Muscle layer of colon (tissue), 2 donors: ENCODE measurements around the gene KAT2B.

Experiments
- H3K27ac ChIP-seq: one replicate; pipeline ENCODE4 v1.7.0; 2013; ENCODE audit warnings: low read depth, mild to moderate bottlenecking, low read length, moderate library complexity
- H3K27me3 ChIP-seq, 2 donors: one replicate each; pipeline ENCODE4 v1.7.0; 2013; ENCODE audit warnings: low read length in 2 of 2, mild to moderate bottlenecking in 2 of 2; ENCODE audit not compliant: insufficient read depth in 2 of 2, control insufficient read depth in 1 of 2
- H3K36me3 ChIP-seq: one replicate; pipeline ENCODE4 v1.7.0; 2013; ENCODE audit warnings: mild to moderate bottlenecking, low read length; ENCODE audit not compliant: insufficient read depth
- H3K4me1 ChIP-seq: one replicate; pipeline ENCODE4 v1.7.0; 2013; ENCODE audit warnings: mild to moderate bottlenecking, low read length; ENCODE audit not compliant: insufficient read depth
- H3K4me3 ChIP-seq, 2 donors: one replicate each; pipeline ENCODE4 v1.7.0; 2013; ENCODE audit warnings: low read length in 2 of 2, low read depth in 1 of 2, mild to moderate bottlenecking in 1 of 2, moderate library complexity in 1 of 2
- H3K9ac ChIP-seq: one replicate; pipeline ENCODE4 v1.7.0; 2013; ENCODE audit warnings: low read length
- H3K9me3 ChIP-seq: one replicate; pipeline ENCODE4 v1.7.0; 2013; ENCODE audit warnings: mild to moderate bottlenecking, low read length
- donor health status: abdominal sarcoma.
- donor health status: Adenocarcinoma of cecum.

The KAT2B gene

DNA sequence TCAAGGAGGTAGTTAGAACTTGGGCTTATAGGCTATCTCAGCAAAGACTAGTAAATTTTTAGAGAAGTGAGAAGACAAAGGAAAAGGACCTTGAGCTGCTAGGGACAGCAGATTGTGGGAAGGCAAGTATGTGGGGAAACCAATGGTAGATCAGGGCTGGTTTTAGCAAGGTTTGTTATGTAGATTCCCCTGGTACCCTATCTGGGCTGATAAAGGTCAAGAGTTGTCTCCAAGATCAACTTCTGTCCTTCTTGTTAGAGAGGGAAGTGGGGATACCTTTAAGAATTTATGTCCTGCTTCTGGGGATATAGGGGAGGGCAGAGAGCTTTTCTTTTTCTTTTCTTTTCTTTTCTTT is 28.9 kb downstream of the KAT2B start:
- peaks cover 4% of the 10 kb centered on the region for H3K36me3 ChIP-seq
- H3K4me3 ChIP-seq = no peak overlapping the region
- peaks cover 35% of the 10 kb centered on the region for H3K4me1 ChIP-seq
- no peak overlapping the region for H3K27ac ChIP-seq
- H3K9ac ChIP-seq = no peak overlapping the region
- no peaks in the 10 kb centered on the region for H3K27me3 ChIP-seq
- H3K9me3 ChIP-seq = no peaks in the 10 kb centered on the region

DNA sequence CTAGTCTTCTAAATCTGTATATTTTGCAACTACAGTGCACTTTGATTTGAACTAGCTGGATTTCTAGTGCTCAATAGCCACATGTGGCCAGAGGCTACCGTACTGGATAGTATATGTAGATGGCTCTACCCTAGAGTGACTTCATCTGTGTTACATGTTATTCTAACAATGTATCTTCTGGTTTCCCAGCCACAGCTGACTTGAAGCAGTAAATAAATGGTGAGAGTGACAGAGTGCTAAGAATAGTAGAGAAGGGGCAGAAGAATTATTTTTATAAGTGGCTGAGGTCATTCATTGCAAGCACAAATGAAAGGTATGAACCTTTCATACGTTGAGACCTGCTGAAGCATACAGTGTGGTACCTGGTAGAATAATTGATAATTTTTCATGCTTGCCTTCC is 30.9 kb downstream of the KAT2B start:
- H3K9me3 ChIP-seq = no peaks in the 10 kb centered on the region
- H3K4me1 ChIP-seq = peaks cover 21% of the 10 kb centered on the region
- H3K27me3 ChIP-seq = no peaks in the 10 kb centered on the region
- H3K27ac ChIP-seq = no peak overlapping the region
- H3K9ac ChIP-seq = no peak overlapping the region
- peaks cover 4% of the 10 kb centered on the region for H3K36me3 ChIP-seq
- no peak overlapping the region for H3K4me3 ChIP-seq

DNA sequence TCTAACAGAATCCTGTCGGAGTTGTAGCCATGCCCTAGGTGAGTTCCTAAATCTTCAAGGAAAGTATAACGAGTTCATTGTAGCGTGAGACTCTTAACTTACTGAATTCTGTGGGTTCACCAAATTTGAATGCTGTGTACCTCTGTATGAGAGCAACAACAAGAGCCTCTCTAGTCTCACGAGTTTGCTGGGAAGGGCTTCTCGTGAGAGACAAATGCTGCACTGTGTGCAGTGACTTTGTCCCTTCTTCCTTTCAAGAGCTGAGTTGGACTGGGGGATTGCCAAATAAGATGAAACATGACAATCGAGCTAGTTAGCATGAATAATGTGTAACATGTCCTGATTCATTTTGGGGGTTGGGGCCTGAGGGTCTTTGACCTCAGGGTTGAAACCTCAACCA is 32.2 kb downstream of the KAT2B start:
- Histone ChIP-seq H3K4me1 (peaks cover 13% of the 10 kb centered on the region), H3K27me3 (no peaks in the 10 kb centered on the region), H3K9ac (no peak overlapping the region), H3K9me3 (no peaks in the 10 kb centered on the region), H3K36me3 (peaks cover 4% of the 10 kb centered on the region), H3K27ac (no peak overlapping the region), H3K4me3 (no peak overlapping the region)

DNA sequence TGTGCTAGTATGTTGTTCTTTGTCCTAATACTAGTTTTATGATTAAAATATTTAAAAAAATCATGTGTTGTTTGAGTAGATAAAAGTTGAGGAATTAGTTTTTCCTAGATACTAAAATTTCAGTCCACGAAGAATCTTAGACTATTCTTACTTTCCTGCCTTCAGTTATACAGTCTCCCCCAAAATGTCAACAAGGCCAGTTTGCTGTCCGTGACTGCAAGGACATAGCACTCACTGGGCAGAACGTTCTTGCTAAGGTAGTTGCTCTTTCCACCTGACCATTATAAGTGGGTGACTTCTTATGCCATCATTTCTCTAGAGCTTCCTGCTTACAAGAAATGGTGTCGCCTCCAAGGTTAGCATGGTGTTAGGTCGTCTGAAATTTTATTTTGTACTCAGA is 32.8 kb downstream of the KAT2B start:
- H3K27me3 ChIP-seq = no peaks in the 10 kb centered on the region
- no peak overlapping the region for H3K27ac ChIP-seq
- peaks cover 11% of the 10 kb centered on the region for H3K4me1 ChIP-seq
- no peak overlapping the region for H3K4me3 ChIP-seq
- no peaks in the 10 kb centered on the region for H3K9me3 ChIP-seq
- no peak overlapping the region for H3K9ac ChIP-seq
- H3K36me3 ChIP-seq = peaks cover 4% of the 10 kb centered on the region

DNA sequence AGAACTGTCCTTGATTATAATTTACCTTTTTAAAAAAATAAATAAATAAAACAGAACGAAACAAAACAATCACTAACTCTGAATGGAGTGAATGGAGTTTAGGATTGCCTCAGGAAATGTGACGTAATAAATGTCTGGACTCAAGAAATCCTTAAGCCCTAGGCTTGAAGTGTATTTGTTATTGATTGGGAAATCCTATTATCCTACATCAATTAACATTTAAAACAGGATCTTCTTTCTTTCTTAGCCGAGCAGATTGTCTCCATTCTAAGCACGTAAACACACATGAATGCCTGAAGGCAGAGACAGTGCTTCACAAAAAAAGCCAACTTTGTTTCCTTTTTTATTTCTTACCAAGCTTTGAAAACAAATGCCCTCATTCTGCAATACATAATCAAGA is 33.4 kb downstream of the KAT2B start:
- H3K27ac ChIP-seq = no peak overlapping the region
- no peaks in the 10 kb centered on the region for H3K9me3 ChIP-seq
- H3K27me3 ChIP-seq = no peaks in the 10 kb centered on the region
- no peak overlapping the region for H3K9ac ChIP-seq
- no peak overlapping the region for H3K4me3 ChIP-seq
- peaks cover 5% of the 10 kb centered on the region for H3K4me1 ChIP-seq
- H3K36me3 ChIP-seq = peaks cover 4% of the 10 kb centered on the region

DNA sequence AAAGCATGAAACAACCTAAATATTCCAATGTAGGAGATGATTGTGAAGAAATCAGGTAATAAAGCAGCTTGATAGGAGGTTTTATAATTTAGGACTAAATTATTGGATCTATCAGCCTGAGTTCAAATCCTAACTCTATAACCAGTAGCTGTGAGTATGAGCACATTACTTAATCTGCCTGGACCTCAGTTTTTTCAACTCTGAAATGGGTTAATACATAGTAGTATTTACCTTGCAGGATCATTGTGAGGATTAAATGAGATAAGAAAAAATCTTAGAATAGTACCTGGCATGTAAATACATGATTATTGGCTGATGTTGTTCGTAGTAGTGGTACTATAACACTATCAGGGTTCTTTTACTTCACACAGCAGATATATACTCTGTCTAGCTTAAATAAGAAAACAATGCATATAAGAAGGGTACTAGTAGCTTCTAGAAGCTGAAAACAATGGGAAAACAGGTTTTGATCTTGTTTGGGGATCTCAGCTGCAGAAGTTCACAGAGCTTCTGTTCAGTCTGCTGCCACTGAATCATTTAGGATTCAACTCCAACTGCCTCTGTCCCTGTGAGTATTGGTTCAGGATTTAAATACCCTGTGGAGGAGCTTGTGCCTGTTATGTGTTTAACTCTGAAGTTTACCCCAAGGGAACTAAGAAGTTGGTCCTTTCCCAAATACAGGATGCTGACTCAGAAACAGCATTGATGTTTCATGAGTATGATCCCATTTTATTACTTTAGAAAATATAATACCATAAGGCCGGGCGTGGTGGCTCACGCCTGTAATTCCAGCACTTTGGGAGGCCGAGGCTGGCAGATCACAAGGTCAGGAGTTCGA is 34.2 kb downstream of the KAT2B start:
- H3K9ac ChIP-seq = no peak overlapping the region
- peaks cover 7% of the 10 kb centered on the region for H3K36me3 ChIP-seq
- no peaks in the 10 kb centered on the region for H3K4me1 ChIP-seq
- no peaks in the 10 kb centered on the region for H3K27me3 ChIP-seq
- H3K4me3 ChIP-seq = no peak overlapping the region
- H3K27ac ChIP-seq = no peak overlapping the region
- H3K9me3 ChIP-seq = no peaks in the 10 kb centered on the region

DNA sequence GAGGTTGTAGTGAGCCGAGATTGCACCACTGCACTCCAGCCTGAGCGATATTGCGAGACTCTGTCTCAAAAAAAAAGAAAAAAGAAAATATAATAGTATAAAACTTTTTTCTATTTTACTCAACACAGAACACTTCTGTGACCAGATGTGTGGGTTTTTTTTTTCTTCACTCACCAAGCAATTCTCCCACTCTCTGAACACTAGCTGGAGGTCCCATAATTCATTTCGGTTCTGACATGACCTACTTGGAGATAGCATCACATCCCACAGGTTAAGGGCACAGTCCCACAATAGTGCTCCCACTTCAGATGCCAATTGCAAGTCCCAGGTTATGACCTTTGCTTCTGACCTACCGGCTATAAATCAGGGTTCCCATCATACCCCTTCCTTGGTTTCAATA is 35.0 kb downstream of the KAT2B start:
- H3K4me1 ChIP-seq = no peaks in the 10 kb centered on the region
- no peaks in the 10 kb centered on the region for H3K9me3 ChIP-seq
- H3K9ac ChIP-seq = no peak overlapping the region
- H3K36me3 ChIP-seq = peaks cover 10% of the 10 kb centered on the region
- no peaks in the 10 kb centered on the region for H3K27me3 ChIP-seq
- no peak overlapping the region for H3K4me3 ChIP-seq
- no peak overlapping the region for H3K27ac ChIP-seq

DNA sequence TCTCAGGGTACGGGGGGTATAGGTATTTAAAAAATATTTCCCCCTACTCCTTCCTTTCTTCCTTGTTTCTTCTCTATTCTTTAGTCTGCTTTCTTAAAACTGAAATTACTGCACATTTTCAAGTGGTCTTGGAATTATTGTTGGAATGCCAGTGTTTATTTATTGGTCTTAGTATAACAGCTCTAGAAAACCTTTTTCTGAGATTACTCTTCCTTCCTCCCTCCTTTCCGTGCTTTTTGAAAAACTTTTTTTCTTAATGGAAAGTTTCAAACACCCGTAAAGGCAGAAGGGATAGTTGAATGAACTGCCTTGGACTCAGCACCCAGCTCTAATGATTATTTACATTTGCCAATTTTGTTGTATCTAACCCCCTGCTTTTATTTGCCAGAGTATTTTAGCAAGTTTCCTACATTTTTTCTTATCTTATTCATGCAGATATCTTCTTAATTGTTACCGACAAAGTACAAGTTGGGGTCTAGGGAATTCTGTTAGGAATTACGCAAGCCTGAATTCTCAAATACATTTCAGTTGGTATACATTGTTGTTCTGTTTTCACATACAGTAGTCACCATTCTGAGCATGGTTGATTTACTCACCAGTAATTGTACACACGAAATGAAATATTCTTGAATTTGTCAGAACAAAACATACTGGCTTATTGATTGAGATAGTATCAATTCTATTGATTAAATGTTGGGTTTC is 36.2 kb downstream of the KAT2B start:
- no peaks in the 10 kb centered on the region for H3K9me3 ChIP-seq
- H3K36me3 ChIP-seq = peaks cover 10% of the 10 kb centered on the region
- H3K27me3 ChIP-seq = no peaks in the 10 kb centered on the region
- H3K4me3 ChIP-seq = no peak overlapping the region
- H3K4me1 ChIP-seq = peaks cover 6% of the 10 kb centered on the region
- no peak overlapping the region for H3K9ac ChIP-seq
- no peak overlapping the region for H3K27ac ChIP-seq

DNA sequence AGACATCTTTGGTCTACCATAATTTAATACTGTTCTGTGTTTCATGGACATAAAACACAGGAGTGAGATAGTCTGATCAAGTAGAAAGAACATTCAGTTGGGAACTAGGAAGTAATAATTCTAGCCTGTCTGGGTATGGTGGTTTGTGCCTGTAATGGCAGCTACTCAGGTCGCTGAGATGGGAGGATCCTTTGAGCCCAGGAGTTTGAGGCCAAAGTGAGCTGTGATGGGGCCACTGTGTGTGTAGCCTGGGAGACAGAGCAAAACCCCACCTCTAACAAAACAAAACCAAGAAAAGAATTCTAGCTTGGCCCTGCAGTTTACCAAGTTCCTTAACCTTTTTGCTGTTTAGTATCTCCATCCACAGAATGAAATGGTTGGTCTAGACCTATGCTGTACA is 36.8 kb downstream of the KAT2B start:
- Histone ChIP-seq H3K27me3 (no peaks in the 10 kb centered on the region), H3K27ac (no peak overlapping the region), H3K4me3 (no peak overlapping the region), H3K9ac (no peak overlapping the region), H3K9me3 (no peaks in the 10 kb centered on the region), H3K4me1 (peaks cover 6% of the 10 kb centered on the region), H3K36me3 (peaks cover 10% of the 10 kb centered on the region)

DNA sequence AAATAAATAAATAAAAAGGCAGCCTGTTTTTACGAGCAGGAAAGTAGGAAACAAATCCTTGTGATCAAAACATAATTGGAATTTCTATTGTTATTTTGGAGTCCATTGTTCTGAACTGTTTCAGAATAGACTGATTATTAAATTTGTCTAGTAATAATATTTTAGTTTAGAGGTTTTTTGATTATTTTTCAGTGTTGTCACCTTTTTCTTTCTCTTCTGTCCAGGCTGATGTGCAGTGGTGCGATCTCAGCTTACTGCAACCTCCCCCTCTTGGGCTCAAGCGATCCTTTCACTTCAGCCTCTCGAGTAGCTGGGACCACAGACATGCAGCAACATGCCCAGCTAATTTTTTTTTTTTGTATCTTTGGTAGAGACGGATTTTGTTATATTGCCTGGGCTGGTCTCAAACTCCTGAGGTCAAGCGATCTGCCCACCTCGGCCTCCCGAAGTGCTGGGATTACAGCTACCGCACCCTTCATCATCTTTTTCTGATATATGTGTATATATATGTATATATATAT is 38.0 kb downstream of the KAT2B start:
- Histone ChIP-seq H3K4me1 (peaks cover 6% of the 10 kb centered on the region), H3K4me3 (no peak overlapping the region), H3K27ac (no peak overlapping the region), H3K9me3 (no peaks in the 10 kb centered on the region), H3K9ac (no peak overlapping the region), H3K27me3 (no peaks in the 10 kb centered on the region), H3K36me3 (peaks cover 6% of the 10 kb centered on the region)

DNA sequence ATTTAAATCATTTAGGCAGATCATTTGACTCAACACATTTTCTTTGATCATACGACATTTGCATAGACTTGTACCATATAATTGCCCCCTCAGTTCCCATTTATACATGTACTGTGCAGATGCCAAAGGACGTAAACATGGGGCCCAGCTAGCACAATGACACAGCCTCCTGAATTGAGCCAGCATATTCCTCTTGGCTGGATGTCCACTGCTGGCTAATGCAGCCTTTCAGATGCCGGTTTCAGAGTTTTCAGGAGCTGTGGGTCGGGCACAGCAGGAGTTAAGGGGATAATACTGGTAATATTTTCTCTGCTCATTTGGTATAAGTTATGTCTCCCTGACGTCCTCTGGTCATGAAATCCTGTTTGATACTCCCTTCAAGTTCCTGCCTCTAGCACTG is 39.4 kb downstream of the KAT2B start:
- H3K27ac ChIP-seq = no peak overlapping the region
- H3K36me3 ChIP-seq = peaks cover 6% of the 10 kb centered on the region
- H3K27me3 ChIP-seq = no peaks in the 10 kb centered on the region
- H3K9ac ChIP-seq = no peak overlapping the region
- H3K9me3 ChIP-seq = no peaks in the 10 kb centered on the region
- H3K4me3 ChIP-seq = no peak overlapping the region
- peaks cover 6% of the 10 kb centered on the region for H3K4me1 ChIP-seq
